LNCaP clone FGC (cell line): ENCODE results near the gene MYH16.
"Not testable (repeated sequence)": the region's sequence is repeated elsewhere in the genome, so short reads cannot be mapped to it uniquely, and the experiment has no call there.

Experiments
- DNase-seq: peaks from one replicate; pipeline ENCODE4 v3.0.0-alpha.2; 2011; ENCODE audit warnings: low read depth
- H3K4me3 ChIP-seq: 2 replicates; pipeline ENCODE4 v1.5.1; 2011; ENCODE audit warnings: mild to moderate bottlenecking, low read depth, low read length, control low read depth
- TF ChIP-seq, protein P1 (sequence below): IDR thresholded peaks from 2 replicates; pipeline ENCODE4 v1.5.1; 2012; ENCODE audit warnings: mild to moderate bottlenecking; ENCODE audit not compliant: control insufficient read depth, insufficient read depth; ENCODE audit errors: extremely low read depth

MYH16 gene

DNA sequence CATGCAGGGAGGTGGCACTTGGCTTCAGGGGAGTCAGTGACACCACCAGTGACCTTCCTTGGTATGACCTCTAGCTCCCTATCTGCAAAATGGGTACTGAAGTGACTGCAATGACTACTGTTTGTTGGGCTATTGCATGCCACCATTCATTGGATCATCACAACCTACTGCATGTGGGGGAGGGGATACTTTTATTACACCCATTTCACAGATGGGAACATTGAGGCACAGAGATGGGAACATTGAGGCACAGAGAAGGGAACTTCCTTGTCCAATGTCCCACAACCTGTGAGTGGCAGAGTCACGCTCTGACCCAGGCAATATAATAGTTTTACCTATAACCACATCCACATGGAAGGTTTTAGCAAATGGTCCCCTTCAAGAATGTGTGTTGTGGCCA, 12.2 kb upstream of the MYH16 start:
- DNase-seq: no peak
- no peak overlapping the region for H3K4me3 ChIP-seq
- TF ChIP-seq, protein P1, sequence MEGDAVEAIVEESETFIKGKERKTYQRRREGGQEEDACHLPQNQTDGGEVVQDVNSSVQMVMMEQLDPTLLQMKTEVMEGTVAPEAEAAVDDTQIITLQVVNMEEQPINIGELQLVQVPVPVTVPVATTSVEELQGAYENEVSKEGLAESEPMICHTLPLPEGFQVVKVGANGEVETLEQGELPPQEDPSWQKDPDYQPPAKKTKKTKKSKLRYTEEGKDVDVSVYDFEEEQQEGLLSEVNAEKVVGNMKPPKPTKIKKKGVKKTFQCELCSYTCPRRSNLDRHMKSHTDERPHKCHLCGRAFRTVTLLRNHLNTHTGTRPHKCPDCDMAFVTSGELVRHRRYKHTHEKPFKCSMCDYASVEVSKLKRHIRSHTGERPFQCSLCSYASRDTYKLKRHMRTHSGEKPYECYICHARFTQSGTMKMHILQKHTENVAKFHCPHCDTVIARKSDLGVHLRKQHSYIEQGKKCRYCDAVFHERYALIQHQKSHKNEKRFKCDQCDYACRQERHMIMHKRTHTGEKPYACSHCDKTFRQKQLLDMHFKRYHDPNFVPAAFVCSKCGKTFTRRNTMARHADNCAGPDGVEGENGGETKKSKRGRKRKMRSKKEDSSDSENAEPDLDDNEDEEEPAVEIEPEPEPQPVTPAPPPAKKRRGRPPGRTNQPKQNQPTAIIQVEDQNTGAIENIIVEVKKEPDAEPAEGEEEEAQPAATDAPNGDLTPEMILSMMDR: no peak

DNA sequence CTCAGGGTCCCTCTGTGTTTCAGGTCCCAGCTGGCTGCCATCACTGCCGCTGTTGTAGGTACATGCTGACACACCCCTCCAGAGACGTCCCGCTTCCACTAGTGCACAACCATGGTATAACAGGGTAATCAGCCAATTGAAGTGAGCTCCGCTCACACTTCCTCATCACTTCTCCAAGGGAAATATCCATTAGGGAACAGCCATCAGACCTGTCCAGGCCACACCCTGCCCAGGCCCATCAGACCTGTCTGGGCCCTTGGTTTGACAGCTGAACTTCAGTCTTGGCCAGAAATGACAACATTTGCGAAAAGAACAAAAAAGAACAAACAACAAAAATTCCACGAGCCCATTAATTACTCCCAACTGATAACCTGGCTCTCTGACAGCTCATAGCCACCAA, 11.0 kb upstream of the MYH16 start:
- TF ChIP-seq, protein P1: no peak
- no peak overlapping the region for H3K4me3 ChIP-seq
- DNase-seq: no peak

DNA sequence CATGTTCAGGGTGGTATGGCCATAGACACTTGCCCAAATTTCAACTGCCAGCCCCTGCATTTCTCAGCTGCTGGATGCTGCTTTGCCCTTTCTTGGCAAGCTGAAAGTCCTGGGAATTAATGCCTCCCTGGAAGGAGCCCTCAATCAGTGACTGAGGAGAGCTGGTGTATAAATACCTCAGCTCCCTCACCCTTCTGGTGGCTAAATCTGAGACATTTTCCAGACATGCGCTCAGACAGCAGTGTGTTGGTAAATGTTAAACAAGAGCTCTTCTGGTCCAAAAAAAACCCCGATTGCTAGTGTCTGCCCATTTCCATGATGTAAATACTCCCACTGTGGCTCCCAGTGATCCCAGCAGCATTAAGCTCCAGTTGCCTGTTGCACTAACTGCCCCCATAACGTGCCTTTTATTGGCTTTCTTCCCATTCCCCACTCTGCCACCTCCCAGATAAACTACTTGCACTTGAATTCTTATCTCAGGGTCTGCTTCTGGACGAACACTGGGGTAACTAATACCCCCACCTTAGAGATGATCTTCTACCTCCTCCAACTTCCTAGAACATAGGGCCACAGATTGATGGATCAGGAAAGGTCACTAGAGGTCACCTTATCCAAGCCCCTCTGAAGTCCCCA, 6.7 kb upstream of the MYH16 start:
- no peak for DNase-seq
- TF ChIP-seq, protein P1: no peak

DNA sequence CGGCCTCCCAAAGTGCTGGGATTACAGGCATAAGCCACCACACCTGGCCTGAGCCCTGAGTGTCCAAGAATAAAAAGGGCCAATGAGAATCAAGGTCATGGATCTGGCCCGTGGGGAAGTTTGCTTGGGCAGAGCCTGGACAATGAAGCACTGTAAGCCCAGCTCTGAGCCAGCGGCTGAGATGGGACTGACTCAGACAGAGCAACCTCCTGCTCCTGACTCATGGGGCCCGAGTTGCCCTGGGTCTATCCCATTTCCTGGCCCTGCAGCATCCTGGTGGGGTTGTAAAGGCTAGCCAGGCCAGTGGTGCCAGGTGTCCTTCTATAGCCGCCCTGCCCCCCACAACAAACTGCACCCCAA, 5.2 kb upstream of the MYH16 start:
- TF ChIP-seq, protein P1: no peak
- no peak overlapping the region for H3K4me3 ChIP-seq
- DNase-seq: no peak

More for the DNA sequence above, 6.7 kb upstream of the MYH16 start:
- H3K4me3 ChIP-seq: no peak overlapping the region

DNA sequence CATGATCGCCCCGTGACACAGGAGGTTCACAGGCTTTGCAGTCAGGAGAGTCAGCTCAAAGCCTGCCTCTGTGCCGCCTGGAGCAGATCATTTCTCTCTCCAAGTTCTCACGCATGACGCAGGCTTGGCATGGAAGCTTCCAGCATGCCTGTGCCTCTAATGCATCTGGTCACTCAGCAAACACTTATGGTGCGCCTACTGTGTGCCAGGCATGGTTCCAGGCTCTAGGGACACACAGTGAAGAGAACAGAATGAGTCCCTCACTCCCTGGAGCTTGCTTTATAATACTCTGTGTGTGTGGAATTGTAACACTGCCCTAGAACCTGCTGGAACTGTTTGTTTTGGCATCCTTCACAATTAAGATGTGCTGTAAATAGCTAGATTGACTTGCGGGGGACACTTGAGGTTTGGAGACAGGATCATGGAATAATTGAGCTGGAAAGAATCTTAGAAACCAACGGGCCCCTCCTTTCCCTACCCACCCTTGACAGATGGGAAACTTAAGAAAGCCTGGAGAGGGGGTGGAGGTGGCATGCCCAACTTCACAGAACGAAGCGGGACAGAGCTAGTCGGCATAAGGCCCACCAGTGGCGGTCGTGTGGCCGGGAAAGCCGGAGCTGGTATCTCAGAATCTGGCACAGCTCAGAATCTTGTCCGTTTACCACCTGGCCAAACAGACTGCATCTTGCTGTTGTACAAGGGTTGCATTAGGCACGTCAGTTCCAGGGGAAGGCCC, 4.6 kb upstream of the MYH16 start:
- TF ChIP-seq, protein P1: no peak
- peak; percentile 31 for DNase-seq
- H3K4me3 ChIP-seq: no peak overlapping the region

DNA sequence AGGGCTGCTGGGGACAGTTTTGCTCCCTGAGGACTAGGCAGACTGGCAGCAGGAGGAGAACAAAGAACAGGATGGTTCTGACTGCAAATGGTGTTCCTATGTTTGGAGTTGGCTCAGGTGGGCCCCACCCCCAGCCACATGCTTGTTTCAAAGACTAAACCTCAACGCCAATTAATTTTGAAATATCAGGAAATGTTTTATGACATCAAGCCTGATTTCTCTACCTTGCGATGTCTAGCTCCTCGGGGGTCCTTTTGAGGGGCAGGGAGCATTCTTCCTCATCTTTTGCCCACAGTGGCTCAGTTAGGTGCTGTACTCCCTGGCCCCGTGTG, 4.1 kb upstream of the MYH16 start:
- H3K4me3 ChIP-seq: no peak overlapping the region
- no peak for DNase-seq
- TF ChIP-seq, protein P1: no peak

DNA sequence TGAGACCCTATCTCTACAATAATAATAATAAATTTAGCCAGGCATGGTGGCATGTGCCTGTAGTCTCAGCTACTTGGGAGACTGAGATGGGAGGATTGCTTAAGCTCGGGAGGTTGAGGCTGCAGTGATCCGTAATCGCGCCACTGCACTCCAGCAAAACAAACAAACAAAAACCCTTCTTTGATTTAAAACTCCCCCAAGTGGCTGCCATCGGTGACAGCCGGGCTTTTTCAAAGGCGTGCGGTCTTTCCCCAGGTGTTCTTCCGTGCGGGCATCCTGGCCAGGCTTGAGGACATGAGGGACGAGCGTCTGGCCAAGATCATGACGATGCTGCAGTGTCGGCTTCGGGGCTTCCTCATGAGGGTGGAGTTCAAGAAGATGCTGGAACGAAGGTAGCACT, 1.9 kb upstream of the MYH16 start:
- DNase-seq: no peak

DNA sequence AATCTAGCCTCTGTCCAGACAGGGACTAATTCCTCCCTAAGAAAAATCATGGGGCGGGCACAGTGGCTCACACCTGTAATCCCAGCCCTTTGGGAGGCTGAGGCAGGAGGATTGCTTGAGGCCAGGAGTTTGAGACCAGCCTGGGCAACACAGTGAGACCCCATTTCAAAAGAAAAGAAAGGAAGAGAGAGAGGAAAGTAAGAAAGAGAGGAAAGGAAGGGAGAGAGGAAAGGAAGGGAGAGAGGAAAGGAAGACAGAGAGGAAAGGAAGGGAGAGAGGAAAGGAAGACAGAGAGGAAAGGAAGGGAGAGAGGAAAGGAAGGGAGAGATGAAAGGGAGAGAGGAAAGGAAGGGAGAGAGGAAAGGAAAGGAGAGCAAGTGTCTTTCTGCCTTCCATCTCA, 922 bp downstream of the MYH16 start:
- H3K4me3 ChIP-seq, DNase-seq: not testable (repeated sequence)

More for the DNA sequence above, 1.9 kb upstream of the MYH16 start:
- TF ChIP-seq, protein P1: no peak
- no peak overlapping the region for H3K4me3 ChIP-seq

DNA sequence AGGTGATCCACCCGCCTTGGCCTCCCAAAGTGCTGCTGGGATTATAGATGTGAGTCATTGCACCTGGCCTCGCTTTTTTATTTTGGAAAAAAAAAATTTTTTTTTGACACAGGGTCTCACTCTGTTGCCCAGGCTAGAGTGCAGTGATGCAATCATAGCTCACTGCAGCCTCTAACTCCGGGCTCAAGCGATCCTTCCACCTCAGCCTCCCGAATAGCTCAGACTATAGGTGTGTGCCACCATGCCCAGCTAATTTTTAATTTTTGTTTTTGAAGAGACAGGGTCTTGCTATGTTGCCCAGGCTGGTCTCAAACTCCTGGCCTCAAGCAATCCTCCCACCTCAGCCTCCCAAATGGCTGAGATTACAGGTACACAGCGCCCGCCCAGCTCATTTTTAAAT, 2.3 kb downstream of the MYH16 start:
- DNase-seq, H3K4me3 ChIP-seq: not testable (repeated sequence)
